Measurements from ENCODE around the gene PRSS58. TPM values are rescaled to one million over a fixed set of nuclear protein-coding genes. Genes with fewer than 3 reads are reported as not detected.
A peak's percentile ranks its signal among the peaks of the same experiment; 100 is the strongest.

The PRSS58 gene
- total and polyA plus RNA-seq, 9 of the 15 experiments (the other 6 are each of a cell fraction or from before 2014, with no cell fraction given) = not detected

DNA sequence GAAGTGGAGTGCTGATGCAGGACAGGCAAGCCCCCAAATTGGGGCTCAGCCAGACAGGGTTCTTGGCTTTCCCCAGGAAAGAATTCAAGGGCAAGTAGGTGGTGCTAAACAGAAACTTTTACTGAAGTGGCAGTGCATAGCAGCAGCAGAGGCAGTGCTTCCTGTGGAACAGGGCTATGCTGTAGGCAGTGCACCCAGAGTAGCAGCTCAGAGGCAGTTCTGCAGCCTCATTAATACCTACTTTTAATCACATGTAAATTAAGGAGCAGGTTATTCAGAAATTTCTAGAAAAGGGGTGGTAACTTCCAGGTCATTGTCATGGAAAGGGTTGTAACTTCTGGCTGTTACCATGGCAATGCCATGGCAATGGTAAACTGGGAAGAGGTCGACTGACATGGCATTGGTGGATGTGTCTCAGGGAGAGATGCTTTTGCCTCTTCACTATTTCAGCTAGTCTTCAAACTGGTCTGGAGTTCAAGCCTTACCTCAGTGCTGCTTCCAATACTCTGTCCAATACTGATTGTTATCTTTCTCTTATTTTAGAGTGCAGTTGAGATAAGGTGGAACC is 29.2 kb downstream of the PRSS58 start:
- no TSS peak for BruUV-seq (replicated peaks)
- H4K20me1 ChIP-seq (replicated peaks; ENCODE audit: control insufficient read depth, insufficient read depth, low read length) = no peaks in the 10 kb centered on the region
- H3K79me2 ChIP-seq (ENCODE audit: control insufficient read depth, insufficient read depth, low read length) = no peaks in the 10 kb centered on the region
- no peak overlapping the region for H3K4me2 ChIP-seq (ENCODE audit: insufficient read depth, low read length)
- no peaks in the 10 kb centered on the region for H3K36me3 ChIP-seq (ENCODE audit: control insufficient read depth, insufficient read depth, low read length)
- no peak for FAIRE-seq
- H3K9me3 ChIP-seq (replicated peaks; ENCODE audit: control insufficient read depth, insufficient read depth, low read depth, low read length) = no peaks in the 10 kb centered on the region
- DNase-seq (ENCODE audit: extremely low read depth in 1 of 4, low spot score in 3 of 4) = no peak
- CTCF ChIA-PET (ENCODE audit: low intra/inter-chr PET ratio) = no interaction called here
- no peak overlapping the region for H2AFZ ChIP-seq (ENCODE audit: low read depth, low read length)
- peak; percentile 48 for TF ChIP-seq RFX1 (IDR thresholded peaks at IDR 0.05)
- TF ChIP-seq, protein P1, sequence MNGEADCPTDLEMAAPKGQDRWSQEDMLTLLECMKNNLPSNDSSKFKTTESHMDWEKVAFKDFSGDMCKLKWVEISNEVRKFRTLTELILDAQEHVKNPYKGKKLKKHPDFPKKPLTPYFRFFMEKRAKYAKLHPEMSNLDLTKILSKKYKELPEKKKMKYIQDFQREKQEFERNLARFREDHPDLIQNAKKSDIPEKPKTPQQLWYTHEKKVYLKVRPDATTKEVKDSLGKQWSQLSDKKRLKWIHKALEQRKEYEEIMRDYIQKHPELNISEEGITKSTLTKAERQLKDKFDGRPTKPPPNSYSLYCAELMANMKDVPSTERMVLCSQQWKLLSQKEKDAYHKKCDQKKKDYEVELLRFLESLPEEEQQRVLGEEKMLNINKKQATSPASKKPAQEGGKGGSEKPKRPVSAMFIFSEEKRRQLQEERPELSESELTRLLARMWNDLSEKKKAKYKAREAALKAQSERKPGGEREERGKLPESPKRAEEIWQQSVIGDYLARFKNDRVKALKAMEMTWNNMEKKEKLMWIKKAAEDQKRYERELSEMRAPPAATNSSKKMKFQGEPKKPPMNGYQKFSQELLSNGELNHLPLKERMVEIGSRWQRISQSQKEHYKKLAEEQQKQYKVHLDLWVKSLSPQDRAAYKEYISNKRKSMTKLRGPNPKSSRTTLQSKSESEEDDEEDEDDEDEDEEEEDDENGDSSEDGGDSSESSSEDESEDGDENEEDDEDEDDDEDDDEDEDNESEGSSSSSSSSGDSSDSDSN (IDR thresholded peaks at IDR 0.05; ENCODE audit: borderline replicate concordance in 1 of 2, low read depth in 2 of 2, low read length in 2 of 2) = no peak
- H3K9ac ChIP-seq (ENCODE audit: insufficient read depth in 1 of 2, low read depth in 2 of 2, low read length in 2 of 2) = no peak overlapping the region
- H3K4me1 ChIP-seq (replicated peaks in 1 of 2; ENCODE audit: control insufficient read depth in 2 of 2, insufficient read depth in 2 of 2, low read length in 2 of 2) = no peaks in the 10 kb centered on the region
- H3K4me3 ChIP-seq = no peak overlapping the region
- no peaks in the 10 kb centered on the region for H3K27me3 ChIP-seq (ENCODE audit: control insufficient read depth in 2 of 2, insufficient read depth in 2 of 2, low read length in 2 of 2)
- intact Hi-C loops (cut with micrococcal nuclease) = no loop called here
- no peaks in the 10 kb centered on the region for H3K9me1 ChIP-seq (ENCODE audit: control insufficient read depth, insufficient read depth, low read length)
- in situ Hi-C loops (cut with MboI) = no loop called here
- WGBS (ENCODE audit: insufficient coverage, low coverage, missing lambda C conversion rate) = 0% methylated on average over 1 of the region's 1 CpG
- POLR2A ChIA-PET = no interaction called here
- ATAC-seq = no peak
- no peak overlapping the region for H3K27ac ChIP-seq (ENCODE audit: extremely low read depth, low read depth, low read length)

Small RNAs within 50 kb of the gene (small RNA-seq; reads per million reads assigned to genes)
- gene TRBV1 = not detected

Other genes starting within 250 kb of the PRSS58 start
- not detected in 2 replicates for gene MGAM2, start 146.3 kb downstream of the PRSS58 start, total RNA-seq (2014; rRNA removed)
- not detected in 2 replicates for gene MGAM2, start 146.3 kb downstream of the PRSS58 start, total RNA-seq (2014; rRNA removed; fragmentation: Illumina TruSeq; extraction: Trizol)
- gene MGAM2, start 146.3 kb downstream of the PRSS58 start, total RNA-seq (2015; rRNA removed; fragmentation: Illumina TruSeq; extraction: Trizol) = not detected in 2 replicates
- 0.02 TPM in 1 of 2 replicates, not detected in the other for gene MGAM2, start 146.3 kb downstream of the PRSS58 start, total RNA-seq (2021)
- gene MGAM2, start 146.3 kb downstream of the PRSS58 start, polyA plus RNA-seq (2011; rRNA removed) = 0.01 and 0.03 TPM in 2 replicates
- gene MGAM2, start 146.3 kb downstream of the PRSS58 start, polyA plus RNA-seq (2014; fragmentation: Illumina TruSeq; extraction: Trizol) = not detected in 2 replicates
- gene MGAM2, start 146.3 kb downstream of the PRSS58 start, polyA plus RNA-seq (2014; fragmentation: Nextera tagmentation; extraction: Ambion mirVana) = not detected
- not detected in 2 replicates for gene MGAM2, start 146.3 kb downstream of the PRSS58 start, polyA plus RNA-seq (2014; rRNA removed)